HUDEP-2 (cell line): ENCODE results near the gene ZNF207.
"Not testable (repeated sequence)": the region's sequence is repeated elsewhere in the genome, so short reads cannot be mapped to it uniquely, and the experiment has no call there.

Experiments used
- DNase-seq, 76 experiments: peaks; one replicate each; lab custom pipeline; 2025; ENCODE audit not compliant: unreplicated experiment in 76 of 76; lab: John Stamatoyannopoulos, UW

The ZNF207 gene

GRCh38 chr17:32385121-32385520 lies 35.2 kb downstream of the ZNF207 start:
- no peak for DNase-seq

GRCh38 chr17:32385971-32386370 lies 36.0 kb downstream of the ZNF207 start:
- DNase-seq = no peak

GRCh38 chr17:32386844-32387243 lies 36.9 kb downstream of the ZNF207 start:
- no peak for DNase-seq

- DNase-seq = not testable (repeated sequence)
Measured at GRCh38 chr17:32388128-32388527, 38.2 kb downstream of the ZNF207 start.

GRCh38 chr17:32388613-32389459 lies 38.9 kb downstream of the ZNF207 start:
- no peak for DNase-seq

- DNase-seq = no peak
Measured at GRCh38 chr17:32393904-32394303, 43.9 kb downstream of the ZNF207 start.

- DNase-seq = no peak
Measured at GRCh38 chr17:32396343-32396742, 46.4 kb downstream of the ZNF207 start.

GRCh38 chr17:32398946-32399345 lies 49.0 kb downstream of the ZNF207 start:
- DNase-seq = no peak

GRCh38 chr17:32410085-32410484 lies 60.1 kb downstream of the ZNF207 start:
- DNase-seq = not testable (repeated sequence)

- DNase-seq = no peak
Measured at GRCh38 chr17:32426894-32427293, 76.9 kb downstream of the ZNF207 start.

GRCh38 chr17:32429598-32429997 lies 79.6 kb downstream of the ZNF207 start:
- no peak for DNase-seq
